Tongue (tissue), 2 donors: Measurements from ENCODE around the gene EVA1C. TPM values are rescaled to one million over a fixed set of nuclear protein-coding genes. Genes with fewer than 3 reads are reported as not detected.
"Not testable (repeated sequence)": the region's sequence is repeated elsewhere in the genome, so short reads cannot be mapped to it uniquely, and the experiment has no call there.

Experiments
- DNase-seq: peaks from one replicate; pipeline ENCODE4 v3.0.0-alpha.2; 2015
- total RNA-seq: library from RNA; depleted of rRNA; stranded (reverse); fragments of >200 nt; gene quantifications from one replicate; pipeline ENCODE4 v1.2.3, GENCODE V29; 2014

The EVA1C gene
- total RNA-seq, 1 donor from 2014 or later, result 8.8 TPM

DNA sequence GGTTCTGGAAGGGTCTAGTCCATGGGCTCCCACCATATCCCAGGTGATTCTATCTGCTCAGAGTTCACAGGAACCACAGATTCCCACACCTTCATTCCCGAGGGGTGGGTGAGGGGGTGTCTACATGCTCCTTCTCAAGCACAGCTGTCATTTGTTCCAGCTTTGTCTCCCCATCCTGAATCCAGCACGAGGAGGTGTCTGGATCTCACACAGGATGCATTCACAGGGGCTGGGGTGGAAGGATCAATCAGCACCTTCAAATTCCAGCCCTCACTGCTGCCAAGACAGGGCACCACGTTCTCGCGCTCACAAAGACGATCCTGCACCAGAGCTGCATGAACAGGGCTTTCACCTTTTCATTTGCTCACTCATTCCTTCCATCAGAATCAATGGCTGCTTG is 120.1 kb downstream of the EVA1C start:
- no peak for DNase-seq

DNA sequence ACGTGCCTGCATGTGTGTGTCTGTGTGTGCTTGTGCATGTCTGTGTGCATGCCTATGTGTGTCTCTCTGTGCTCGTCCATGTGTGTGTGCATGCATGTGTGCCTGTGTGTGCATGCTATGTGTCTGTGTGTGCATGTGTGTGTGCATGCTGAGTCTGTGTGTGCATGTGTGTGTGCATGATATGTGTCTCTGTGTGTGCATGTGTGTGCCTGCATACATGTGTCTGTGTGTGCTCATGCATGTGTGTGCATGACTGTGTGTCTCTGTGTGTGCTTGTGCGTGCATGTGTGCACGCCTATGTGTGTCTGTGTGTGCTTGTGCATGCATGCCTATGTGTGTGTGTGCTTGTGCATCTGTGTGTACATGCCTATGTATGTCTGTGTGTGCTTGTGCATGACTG is 120.5 kb downstream of the EVA1C start:
- no peak for DNase-seq

DNA sequence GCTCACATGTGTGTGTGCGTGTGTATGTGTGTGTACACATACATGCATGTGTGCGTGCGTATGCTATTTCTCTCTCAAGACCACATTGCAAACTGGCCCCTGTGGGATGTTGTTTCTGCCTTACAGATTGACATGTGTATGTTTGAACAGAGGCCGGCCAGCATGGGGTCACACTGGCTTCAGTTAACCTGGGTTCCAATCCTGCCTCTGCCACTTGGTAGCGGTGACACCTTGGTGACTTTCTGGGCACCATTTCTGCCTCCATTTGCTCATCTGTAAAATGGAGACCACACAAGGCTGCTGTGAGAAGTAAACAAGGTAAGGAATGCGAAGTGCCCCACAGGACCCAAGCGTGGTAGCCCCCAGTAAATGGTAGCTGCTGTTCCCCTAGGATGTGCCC is 121.1 kb downstream of the EVA1C start:
- no peak for DNase-seq

DNA sequence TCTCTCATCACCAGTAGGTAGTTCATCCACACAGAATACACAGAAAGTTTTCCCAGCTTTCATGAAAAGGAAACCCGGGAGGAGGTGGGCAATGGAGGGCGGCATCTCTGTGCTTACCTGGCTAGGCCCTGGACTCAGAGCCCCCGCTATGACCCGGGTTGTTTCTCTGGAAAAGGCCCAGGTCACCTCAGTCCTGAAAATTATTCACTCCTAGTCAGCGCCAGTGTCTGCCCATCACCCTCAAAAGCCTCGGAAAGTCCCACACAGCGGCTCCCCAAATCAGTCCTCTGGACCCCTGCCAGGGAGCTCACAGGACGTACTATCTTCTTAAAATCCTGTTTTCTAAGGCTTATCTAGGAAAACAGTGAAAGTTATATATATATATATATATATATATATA is 121.6 kb downstream of the EVA1C start:
- DNase-seq, result no peak

DNA sequence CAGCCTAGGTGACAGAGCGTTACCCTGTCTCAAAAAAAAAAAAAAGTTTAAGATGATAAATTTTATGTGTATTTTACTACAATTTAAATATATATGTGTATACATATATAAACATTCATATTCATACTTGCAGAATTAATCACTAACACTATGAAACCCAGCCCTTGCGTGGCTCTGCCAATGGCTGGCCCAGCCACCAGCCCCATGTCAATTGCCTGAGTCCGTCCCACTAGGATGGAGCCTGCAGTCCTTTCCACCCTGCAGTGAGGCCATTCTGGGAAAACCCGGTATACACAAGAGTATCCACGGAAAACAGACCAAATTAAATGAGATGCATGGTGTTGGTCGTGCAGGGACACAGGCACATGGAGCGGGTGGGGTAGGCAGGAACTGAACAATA is 123.1 kb downstream of the EVA1C start:
- DNase-seq, result no peak

DNA sequence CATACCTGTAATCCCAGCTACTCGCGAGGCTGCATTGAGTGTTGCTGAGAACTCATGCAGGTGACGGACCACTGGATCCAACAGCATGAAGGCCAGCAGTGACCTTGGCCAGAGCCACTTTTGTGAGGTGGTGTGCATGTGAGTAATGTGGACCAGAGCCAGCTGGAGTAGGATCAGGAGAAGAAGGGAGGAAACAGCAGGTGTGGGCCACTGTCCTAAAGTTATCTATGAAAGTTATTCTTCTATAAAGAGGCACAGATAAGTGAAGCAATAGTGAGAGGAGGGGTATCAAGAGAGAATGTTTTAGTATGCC is 125.0 kb downstream of the EVA1C start:
- DNase-seq, result no peak

DNA sequence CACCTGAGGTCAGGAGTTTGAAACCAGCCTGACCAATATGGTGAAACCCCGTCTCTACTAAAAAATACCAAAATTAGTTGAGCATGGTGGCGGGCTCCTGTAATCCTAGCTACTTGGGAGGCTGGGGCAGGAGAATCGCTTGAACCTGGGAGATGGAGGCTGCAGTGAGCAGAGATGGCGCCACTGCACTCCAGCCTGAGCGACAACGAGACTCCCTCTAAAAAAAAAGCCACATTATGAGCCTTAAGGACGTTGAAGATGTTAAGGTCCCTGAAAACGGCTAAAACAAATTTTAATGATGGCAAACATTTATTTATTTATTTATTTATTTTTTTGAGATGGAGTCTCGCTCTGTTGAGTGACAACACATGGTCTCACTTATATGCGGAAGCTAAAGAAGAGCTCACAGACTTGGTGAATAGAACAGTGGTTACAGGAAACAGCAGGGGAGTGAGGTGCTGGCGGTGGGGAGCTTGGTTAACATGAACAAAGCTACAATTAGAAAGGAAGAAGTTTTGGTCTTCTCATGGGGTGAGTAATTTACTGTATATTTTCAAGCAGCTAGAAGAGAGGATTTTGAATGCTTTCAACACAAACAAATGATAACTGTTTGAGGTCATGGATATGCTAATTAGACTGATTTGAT is 125.8 kb downstream of the EVA1C start:
- DNase-seq, result no peak

DNA sequence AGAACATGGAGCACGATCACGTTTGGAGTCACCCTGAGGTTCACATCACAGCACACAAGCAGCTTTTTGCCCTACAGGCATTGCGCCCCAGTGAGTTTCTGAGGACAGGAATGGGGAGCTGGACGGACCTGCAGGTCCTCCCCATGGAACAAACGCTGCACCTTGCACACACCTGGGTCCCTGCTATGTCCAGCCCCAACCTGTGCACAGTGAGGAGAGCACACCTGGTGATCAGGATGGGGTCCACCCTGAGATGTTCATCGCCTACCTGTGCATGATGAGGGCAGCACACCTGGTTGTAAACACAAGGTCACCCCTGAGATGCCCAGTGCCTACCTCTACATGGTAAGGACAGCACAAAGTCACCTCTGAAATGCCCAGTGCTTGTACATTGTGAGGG is 126.9 kb downstream of the EVA1C start:
- no peak for DNase-seq

- not testable (repeated sequence) for DNase-seq
Observed at GRCh38 chr21:32543056-32543455, 130.6 kb downstream of the EVA1C start.

- DNase-seq, result no peak
Observed at GRCh38 chr21:32543975-32544374, 131.5 kb downstream of the EVA1C start.

DNA sequence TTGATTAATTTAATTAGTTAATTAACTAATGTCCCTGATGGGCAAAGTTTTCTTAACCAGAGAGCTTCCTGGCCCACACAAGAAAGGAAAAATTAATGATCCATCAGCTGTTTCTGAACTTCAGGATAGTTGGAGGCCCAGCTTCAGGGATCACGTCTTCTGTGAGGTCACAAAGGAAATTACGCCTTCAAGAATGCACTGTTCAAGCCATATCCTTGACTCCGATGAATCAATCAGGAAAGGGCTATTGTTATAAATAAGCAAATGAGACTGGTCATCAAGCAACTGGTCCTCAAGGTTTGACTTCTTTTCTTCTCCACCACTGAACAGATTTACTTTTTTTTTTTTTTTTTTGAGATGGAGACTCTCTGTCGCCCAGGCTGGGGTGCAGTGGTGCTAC is 132.2 kb downstream of the EVA1C start:
- DNase-seq, result no peak

GRCh38 chr21:32545948-32546441 is 133.5 kb downstream of the EVA1C start:
- no peak for DNase-seq

- DNase-seq, result no peak
Observed at GRCh38 chr21:32547018-32547417, 134.5 kb downstream of the EVA1C start.

DNA sequence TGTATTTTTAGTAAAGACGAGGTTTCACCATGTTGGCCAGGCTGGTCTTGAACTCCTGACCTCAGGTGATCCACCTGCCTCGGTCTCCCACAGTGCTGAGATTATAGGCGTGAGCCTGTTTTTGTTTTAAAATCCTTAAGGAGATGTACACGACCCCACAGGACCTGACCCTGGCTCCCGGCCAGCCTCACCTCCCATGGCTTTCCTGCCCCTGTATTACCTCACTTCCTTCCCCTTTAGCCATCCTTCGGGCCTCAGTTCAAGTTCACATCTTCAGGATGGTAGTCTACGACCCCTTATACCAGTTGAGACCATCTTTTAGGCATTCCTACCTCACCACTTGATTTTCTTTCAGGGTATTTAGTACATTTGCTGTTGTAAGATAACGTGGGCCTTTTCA is 136.5 kb downstream of the EVA1C start:
- DNase-seq, result no peak

- no peak for DNase-seq
Observed at GRCh38 chr21:32549440-32549839, 136.9 kb downstream of the EVA1C start.

GRCh38 chr21:32549886-32550285 is 137.4 kb downstream of the EVA1C start:
- DNase-seq, result no peak

DNA sequence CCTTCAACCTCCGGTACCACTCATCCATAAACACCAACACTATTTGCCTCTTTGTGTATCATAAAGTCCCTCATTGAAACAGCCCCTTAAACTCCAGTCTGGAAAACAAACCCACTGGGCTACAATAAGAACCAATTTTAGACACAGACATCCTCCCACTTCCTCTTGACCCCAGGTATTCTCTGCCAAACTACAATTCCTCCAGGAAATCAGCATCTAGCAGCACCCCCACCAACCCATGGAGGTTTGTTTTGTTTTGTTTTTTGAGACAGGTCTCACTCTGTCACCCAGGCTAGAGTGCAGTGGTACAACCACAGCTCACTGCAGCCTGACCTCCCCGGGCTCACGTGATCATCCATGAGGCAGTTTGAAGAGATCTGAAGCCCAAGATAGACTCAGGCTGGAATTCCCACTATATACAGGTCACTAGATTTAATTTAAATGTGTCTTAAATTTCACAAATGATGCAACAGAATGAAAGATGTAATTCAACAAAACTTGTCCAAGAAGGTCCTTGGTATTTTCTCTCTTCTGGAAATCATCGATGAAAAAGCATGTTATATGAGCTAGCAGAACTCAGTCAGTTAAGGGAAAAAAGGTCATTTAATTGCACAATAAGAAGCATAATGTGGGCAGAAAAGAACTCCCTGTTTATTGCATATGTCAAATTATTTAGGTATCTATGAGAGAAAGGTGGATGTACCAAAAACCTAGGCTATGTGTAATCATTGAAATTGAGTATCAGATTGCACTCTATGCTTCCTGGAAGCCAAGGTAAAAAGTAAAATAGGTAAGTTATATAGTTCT is 142.5 kb downstream of the EVA1C start:
- no peak for DNase-seq

GRCh38 chr21:32558106-32558505 is 145.6 kb downstream of the EVA1C start:
- DNase-seq, result no peak

DNA sequence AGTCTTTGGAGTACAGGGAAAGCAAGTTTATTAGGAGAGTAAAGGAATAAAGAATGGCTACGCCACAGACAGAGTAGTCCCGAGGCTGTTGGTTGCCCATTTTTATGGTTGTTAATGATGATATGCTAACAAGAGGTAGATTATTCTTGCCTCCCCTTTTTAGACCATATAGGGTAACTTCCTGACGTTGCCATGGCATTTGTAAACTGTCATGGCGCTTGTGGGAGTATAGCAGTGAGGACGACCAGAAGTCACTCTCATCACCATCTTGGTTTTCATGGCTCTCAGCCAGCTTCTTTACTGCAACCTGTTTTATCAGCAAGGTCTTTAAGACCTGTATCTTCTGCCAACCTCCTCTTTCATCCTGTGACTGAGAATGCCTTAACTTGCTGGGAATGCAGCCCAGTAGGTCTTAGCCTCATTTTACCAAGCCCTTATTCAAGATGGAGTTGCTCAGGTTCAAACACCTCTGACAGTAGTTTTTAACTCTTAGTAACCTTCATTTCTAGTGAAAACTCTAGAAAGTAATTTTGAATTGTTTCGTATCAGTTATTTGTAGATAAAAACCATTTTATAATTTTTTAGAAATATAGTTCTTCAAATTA is 146.6 kb downstream of the EVA1C start:
- DNase-seq, result no peak

DNA sequence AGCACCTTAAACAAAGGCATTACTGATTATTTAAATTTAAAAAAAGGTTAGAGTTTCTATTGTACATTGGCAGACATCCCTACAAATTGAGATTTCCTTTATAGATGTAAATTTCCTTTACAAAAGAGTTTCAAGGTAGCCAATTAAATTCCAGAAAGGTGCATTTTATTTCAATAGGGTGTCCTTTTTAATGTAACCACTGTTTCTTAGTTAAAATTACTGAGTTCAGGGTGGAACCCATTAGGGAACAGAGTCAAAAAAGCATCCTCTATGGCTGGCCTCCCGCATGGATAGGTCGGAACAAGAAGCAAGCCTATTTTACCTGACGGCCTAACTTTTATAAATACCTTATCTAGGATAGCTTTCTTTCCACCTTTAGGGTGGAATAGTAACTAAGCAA is 148.4 kb downstream of the EVA1C start:
- no peak for DNase-seq

- DNase-seq, result not testable (repeated sequence)
Observed at GRCh38 chr21:32561476-32561875, 149.0 kb downstream of the EVA1C start.

- peak; percentile 66 for DNase-seq
Observed at GRCh38 chr21:32562426-32562825, 149.9 kb downstream of the EVA1C start.

DNA sequence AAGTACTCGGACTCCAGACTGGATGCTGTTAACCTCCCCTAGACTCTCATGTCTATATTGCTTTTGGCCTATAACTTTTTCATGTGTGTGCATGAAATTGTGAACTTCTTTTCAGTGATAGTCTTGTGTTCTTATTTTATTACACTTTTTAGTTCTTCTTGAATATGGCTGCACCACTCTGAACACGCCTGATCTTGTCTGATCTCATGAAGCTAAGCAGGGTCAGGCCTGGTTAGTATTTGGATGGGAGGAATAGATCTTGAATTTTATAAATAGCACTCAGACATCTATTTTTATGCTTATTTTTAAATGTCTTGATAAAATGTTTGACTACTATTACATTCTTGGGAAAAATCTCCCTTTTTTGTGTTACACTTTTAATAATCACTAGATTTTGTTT is 150.4 kb downstream of the EVA1C start:
- no peak for DNase-seq
